ENCODE results near the gene PCDHGC5.

Gene PCDHGC5

DNA sequence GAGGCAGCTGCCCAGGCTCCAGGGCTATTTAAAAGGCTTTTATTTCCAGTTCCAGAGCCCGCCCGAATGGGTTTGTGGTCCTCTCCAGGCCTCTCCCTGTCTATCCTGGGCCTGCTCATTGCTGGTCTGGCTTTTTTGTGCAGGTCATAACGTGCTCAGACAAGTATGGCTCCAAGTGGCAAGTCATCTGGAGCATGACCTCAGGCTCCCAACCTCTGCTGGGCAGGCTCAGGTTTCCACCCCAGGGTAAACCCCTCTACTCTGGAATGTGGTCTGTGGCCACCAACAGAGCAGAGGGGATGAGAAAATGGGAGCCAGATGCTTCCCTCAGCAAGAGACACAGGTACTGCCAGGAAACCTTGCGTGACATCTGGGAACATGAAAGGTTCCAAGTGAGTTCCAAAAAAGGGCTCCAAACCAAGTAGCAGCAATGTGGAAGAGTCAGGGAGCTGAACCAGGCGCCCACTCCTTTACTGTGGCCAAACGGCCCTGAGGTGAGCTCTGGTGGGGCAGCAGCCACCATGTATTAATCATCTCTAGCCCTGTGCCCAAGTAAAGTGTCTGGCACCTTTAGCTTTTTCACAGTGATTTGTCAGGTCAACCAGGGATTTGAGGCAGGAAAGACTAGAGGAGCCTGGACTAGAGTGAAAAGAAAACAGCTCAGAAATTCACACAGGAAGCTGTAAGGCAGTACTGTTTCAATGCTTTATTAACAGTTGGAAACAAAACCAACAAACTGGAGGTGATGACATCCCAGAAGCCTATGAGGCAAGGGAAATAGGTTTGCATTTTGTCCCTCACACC, 25.7 kb downstream of the PCDHGC5 start:
- no peaks in the 10 kb centered on the region for H3K27me3 ChIP-seq (ENCODE audit: insufficient read depth, low read length)
- H3K4me3 ChIP-seq (ENCODE audit: low read depth, low read length, poor library complexity, severe bottlenecking) = no peak overlapping the region
- H3K79me2 ChIP-seq (ENCODE audit: insufficient read depth, low read length) = no peaks in the 10 kb centered on the region
- TF ChIP-seq, protein P1, sequence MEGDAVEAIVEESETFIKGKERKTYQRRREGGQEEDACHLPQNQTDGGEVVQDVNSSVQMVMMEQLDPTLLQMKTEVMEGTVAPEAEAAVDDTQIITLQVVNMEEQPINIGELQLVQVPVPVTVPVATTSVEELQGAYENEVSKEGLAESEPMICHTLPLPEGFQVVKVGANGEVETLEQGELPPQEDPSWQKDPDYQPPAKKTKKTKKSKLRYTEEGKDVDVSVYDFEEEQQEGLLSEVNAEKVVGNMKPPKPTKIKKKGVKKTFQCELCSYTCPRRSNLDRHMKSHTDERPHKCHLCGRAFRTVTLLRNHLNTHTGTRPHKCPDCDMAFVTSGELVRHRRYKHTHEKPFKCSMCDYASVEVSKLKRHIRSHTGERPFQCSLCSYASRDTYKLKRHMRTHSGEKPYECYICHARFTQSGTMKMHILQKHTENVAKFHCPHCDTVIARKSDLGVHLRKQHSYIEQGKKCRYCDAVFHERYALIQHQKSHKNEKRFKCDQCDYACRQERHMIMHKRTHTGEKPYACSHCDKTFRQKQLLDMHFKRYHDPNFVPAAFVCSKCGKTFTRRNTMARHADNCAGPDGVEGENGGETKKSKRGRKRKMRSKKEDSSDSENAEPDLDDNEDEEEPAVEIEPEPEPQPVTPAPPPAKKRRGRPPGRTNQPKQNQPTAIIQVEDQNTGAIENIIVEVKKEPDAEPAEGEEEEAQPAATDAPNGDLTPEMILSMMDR (IDR thresholded peaks at IDR 0.05; ENCODE audit: low read length) = no peak
- no peak for TF ChIP-seq EZH2 (IDR thresholded peaks at IDR 0.05; ENCODE audit: borderline replicate concordance, low read length)
- peak overlapping the region; percentile 90 for H3K27ac ChIP-seq (ENCODE audit: low read depth, low read length, poor library complexity, severe bottlenecking)
- H3K9me3 ChIP-seq (ENCODE audit: low read length) = no peaks in the 10 kb centered on the region
- no peaks in the 10 kb centered on the region for H3F3A ChIP-seq (ENCODE audit: insufficient read depth, low read length)
- no peaks in the 10 kb centered on the region for H4K20me1 ChIP-seq (ENCODE audit: insufficient read depth, low read length)
- peaks cover 18% of the 10 kb centered on the region; the same call in 1 of the 2 replicates for H3K36me3 ChIP-seq (ENCODE audit: insufficient read depth, low read length)
- H2AFZ ChIP-seq (ENCODE audit: low read length) = no peak overlapping the region
- H3K4me2 ChIP-seq (ENCODE audit: low read length) = peak overlapping the region; percentile 86
- H3K9ac ChIP-seq (ENCODE audit: low read length) = peak overlapping the region; percentile 34; the same call in 1 of the 2 replicates
- no peaks in the 10 kb centered on the region for H3K9me2 ChIP-seq (ENCODE audit: low read depth, low read length)
- H3K4me1 ChIP-seq (ENCODE audit: insufficient read depth, low read length, severe bottlenecking) = peaks cover 68% of the 10 kb centered on the region

DNA sequence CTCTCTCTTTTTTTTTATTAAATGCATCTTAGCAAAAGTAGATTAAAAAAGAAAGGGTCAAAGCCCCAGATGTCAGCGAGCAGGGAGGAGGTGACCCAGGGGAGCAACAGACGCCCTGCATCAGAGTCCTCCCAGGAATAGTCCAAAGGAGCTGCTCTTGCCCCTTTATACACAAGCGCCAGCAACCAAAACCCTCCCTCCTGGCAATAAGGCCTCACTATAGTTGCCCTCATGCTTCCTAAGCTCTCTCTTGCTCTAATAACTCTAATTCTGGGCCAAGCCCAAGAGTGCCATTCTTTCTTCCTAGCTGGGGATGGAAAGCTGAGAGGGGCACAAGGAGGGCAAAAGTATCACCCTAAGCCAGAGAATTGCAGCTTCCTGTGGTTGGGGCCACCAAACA, 26.3 kb downstream of the PCDHGC5 start:
- TF ChIP-seq, protein P1 (IDR thresholded peaks at IDR 0.05; ENCODE audit: low read length) = no peak
- TF ChIP-seq EZH2 (IDR thresholded peaks at IDR 0.05; ENCODE audit: borderline replicate concordance, low read length) = no peak
- no peaks in the 10 kb centered on the region for H3K9me3 ChIP-seq (ENCODE audit: low read length)
- peak overlapping the region; percentile 90 for H3K27ac ChIP-seq (ENCODE audit: low read depth, low read length, poor library complexity, severe bottlenecking)
- H3F3A ChIP-seq (ENCODE audit: insufficient read depth, low read length) = no peaks in the 10 kb centered on the region
- H3K4me3 ChIP-seq (ENCODE audit: low read depth, low read length, poor library complexity, severe bottlenecking) = no peak overlapping the region
- no peak overlapping the region for H2AFZ ChIP-seq (ENCODE audit: low read length)
- no peaks in the 10 kb centered on the region for H3K27me3 ChIP-seq (ENCODE audit: insufficient read depth, low read length)
- peak overlapping the region; percentile 3; the same call in 1 of the 2 replicates for H3K9ac ChIP-seq (ENCODE audit: low read length)
- H3K4me2 ChIP-seq (ENCODE audit: low read length) = no peak overlapping the region; the same call in 1 of the 2 replicates
- no peaks in the 10 kb centered on the region for H3K79me2 ChIP-seq (ENCODE audit: insufficient read depth, low read length)
- peaks cover 25% of the 10 kb centered on the region; the same call in 1 of the 2 replicates for H3K36me3 ChIP-seq (ENCODE audit: insufficient read depth, low read length)
- H4K20me1 ChIP-seq (ENCODE audit: insufficient read depth, low read length) = no peaks in the 10 kb centered on the region
- no peaks in the 10 kb centered on the region for H3K9me2 ChIP-seq (ENCODE audit: low read depth, low read length)
- H3K4me1 ChIP-seq (ENCODE audit: insufficient read depth, low read length, severe bottlenecking) = peaks cover 62% of the 10 kb centered on the region

DNA sequence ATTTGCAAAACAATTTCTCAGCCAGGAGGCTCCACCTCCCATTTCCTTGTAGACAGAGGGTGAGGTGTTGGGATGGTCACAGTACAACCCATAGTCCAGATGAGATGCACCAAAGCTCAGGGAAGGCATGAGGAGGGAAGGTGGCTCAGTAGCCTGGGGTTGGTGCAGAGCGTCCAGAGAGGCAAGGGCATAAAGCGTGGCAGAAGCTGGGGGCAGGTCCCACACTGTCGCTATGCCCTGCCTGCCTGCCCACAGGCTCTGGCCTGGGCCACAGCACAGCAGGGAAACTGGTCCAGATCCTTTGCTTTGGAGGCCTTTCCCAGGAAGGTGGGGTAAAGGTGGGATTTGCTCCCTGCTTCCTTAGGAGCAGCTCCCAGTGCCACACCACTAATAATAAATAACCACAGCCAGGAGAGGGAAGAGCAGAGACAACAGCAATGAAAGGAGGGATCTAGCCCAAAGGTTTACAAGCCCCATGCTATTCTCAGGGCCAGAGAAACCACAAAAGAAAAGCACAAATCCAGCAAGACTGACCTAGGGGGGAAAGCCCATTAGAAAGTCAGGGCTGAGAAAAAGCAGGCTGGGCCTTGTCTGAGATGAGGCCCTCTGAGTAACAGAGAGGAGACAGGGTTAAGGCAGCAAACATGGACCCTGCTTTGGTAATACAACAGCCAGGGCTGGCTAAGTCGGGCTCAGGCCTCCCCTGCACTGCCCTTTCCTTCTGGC, 27.2 kb downstream of the PCDHGC5 start:
- Histone ChIP-seq H3K9ac (ENCODE audit: low read length) (no peak overlapping the region; the same call in 1 of the 2 replicates), H3K79me2 (ENCODE audit: insufficient read depth, low read length) (no peaks in the 10 kb centered on the region), H4K20me1 (ENCODE audit: insufficient read depth, low read length) (no peaks in the 10 kb centered on the region), H3K9me2 (ENCODE audit: low read depth, low read length) (no peaks in the 10 kb centered on the region), H3K27me3 (ENCODE audit: insufficient read depth, low read length) (no peaks in the 10 kb centered on the region), H3K27ac (ENCODE audit: low read depth, low read length, poor library complexity, severe bottlenecking) (peak overlapping the region; percentile 90), H3K4me3 (ENCODE audit: low read depth, low read length, poor library complexity, severe bottlenecking) (no peak overlapping the region), H3F3A (ENCODE audit: insufficient read depth, low read length) (no peaks in the 10 kb centered on the region), H3K36me3 (ENCODE audit: insufficient read depth, low read length) (peaks cover 33% of the 10 kb centered on the region), H3K4me1 (ENCODE audit: insufficient read depth, low read length, severe bottlenecking) (peaks cover 52% of the 10 kb centered on the region), H3K9me3 (ENCODE audit: low read length) (no peaks in the 10 kb centered on the region), H2AFZ (ENCODE audit: low read length) (no peak overlapping the region), H3K4me2 (ENCODE audit: low read length) (no peak overlapping the region)
- TF ChIP-seq EZH2 (IDR thresholded peaks at IDR 0.05; ENCODE audit: borderline replicate concordance, low read length) = no peak
- TF ChIP-seq, protein P1 (IDR thresholded peaks at IDR 0.05; ENCODE audit: low read length) = no peak

All from OCI-LY1 (cell line).